Measurements from ENCODE around the gene GNAO1.

GNAO1 gene

DNA sequence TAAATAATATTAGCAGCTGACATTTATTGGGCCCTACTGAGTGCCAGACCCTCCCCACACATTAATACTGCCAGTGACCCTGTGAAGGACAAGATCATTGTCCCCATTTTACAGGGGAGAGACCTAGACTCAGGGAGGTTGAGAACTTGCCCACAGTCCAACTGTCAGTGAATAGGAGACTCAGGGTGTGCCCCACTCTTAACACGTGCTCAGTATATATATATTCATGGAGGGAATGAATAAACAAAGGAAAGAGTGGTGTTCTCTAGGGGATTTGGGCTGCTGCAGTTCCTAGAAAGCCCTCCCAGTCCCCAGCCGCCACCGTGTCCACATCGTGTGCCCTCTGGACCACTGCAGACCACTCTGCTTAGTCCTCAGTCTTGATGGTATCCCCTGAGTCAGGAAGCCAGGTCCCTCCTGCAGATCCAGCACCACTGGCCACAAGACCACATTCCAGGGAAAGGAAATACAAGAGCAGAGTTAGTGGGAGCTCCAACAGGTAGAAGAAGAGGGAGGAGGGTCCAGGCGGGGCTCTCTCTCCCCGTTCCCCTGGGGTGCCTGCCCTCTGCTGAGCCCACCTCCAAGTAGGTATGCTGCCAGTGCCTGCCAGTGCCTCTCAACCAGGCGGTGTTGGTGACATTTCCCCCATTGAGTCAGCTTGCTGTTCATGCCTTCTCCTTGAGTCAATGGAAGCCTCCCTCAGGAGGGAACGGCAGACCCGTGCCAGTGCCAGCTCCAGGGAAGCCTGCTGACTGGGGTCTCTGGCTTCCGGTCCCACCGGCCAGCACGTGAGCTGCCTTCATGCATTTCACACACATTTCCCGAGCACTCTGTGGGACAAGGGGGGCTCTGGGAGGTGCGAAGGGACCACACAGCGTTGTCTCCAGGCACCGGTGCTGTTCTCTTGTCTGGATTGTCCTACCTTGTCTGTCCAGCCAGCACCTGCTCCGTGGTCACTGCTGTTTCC is 75.6 kb downstream of the GNAO1 start:
- DNase-seq (ENCODE audit: low spot score) = no peak

DNA sequence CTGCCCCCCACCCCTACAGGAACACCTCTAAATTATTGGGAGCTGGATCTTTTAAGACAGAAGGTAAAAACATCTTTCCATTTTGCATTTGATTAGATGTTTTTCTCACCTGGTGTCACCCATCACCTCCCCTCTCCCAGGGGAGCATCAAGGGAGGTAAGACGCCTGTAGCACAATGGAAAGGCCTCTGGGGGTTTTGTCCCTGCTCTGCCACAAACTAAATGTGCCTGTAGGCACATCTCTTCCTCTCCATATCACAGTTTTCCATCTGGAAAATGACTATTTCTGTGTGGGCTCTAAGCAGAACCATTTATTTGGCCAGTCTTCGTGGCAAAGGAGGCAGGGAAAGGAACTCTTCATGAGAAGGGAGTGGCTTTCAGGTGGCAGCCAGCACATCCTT is 76.6 kb downstream of the GNAO1 start:
- DNase-seq (ENCODE audit: low spot score) = no peak

DNA sequence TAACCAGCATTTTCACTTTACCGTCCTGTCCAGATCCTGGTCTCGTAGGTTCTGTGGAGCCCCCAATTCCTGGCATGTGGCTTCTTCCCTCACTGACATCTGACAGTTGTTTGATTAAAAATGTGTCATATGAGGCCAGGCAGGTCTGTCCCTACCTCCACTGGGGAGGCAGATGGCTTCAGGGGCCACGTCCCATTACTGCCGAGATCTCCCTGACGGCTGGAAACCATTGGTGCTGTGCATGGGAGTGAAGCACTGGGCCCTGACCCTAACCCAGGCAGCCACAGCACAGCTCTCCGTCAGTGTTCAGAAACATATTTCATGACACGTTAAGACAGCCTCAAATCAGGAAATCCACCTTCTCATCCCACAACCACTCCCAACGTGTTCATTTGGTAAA is 77.5 kb downstream of the GNAO1 start:
- DNase-seq (ENCODE audit: low spot score) = no peak

DNA sequence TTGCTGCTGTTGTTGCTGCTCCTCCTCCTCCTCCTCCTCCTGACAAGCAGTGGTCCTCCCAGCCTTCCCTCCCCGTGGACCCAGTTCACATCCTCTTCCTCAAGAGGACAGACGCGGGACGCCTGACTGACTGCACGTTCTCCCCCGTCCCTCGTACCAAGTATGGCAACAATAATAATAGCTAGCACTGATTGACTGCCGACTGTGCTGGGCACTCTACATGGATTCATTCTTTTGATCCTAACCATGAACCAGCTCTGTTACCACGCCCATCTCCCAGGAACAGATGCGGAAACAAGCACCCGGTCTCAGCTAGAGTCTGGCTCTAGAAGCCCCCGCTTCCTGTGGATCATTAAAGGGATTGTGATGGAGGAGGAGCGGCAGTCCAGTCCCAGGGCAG is 78.0 kb downstream of the GNAO1 start:
- DNase-seq (ENCODE audit: low spot score) = no peak

DNA sequence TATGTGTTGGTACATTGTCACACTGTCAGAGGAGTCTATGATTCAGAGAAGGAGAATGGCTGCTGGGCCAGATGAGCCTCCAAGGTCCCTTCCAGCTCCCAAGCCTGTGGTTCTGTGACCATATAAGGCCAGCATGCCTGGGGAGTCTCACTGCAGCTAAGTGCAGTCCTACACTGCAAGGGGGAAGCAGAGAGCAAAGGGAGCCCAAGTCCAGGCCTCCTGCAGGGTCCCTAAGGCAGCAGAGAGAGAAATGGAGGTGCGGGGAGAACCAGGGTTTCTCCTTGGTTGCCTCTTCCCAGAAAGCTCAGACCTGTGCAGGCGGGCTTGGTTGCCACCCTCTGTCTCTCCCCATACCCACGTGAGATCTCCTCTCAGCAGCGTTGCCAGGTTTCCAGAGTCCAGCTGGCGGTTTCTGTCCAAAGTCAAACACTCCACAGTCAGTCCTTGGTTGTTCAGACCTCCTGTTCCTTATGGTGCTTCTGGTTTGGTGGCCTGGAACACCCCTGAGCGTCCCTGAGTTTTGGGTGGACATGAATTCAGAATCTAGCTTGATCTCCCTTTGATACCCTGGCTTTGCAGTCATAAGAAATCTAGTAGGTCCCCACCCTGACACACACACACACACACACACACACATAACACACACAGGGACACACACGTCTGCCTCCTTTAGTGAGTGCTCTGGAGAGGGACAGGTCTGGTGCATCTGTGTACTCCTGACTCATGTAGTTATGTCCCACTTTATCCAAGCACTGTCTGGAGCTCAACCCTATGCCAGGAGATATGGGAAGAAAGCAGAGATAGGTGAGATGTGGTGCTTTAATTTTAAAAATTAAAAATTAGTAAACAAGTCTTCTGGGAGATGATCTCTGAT is 78.8 kb downstream of the GNAO1 start:
- no peak for DNase-seq (ENCODE audit: low spot score)

DNA sequence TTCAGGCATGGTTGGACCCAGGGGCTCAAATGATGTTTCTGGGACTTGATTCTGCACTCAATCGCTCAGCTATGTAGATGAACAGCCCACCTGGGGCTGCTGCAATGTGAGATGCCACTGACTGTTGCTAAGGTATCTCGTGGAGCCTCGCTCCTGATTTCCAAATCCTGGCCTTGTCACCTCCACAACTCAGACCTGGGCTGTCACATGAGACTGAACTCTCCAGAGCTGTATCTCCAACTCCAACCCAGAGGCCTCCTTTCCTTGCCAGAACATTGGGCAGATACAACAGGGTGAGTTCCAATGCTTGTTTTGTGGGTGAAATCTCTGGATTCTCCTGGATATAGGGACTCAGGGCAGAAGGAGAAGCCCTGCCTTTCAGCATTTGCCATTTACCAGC is 79.5 kb downstream of the GNAO1 start:
- no peak for DNase-seq (ENCODE audit: low spot score)

DNA sequence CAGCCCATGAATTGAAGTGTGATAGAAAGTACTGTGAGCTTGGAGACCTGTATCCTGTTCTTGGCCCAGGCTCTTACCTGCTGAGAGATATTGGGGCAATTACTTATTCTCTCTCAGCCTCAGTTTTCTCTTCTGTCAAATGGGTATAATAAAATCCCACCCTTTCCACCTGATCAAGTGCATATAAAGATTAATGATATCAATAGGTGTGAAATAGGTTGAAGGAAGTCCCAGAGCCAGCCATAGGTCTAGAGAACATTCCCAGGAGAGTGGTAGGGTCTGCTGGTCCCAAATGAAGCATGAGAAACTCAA is 81.2 kb downstream of the GNAO1 start:
- DNase-seq (ENCODE audit: low spot score) = no peak

DNA sequence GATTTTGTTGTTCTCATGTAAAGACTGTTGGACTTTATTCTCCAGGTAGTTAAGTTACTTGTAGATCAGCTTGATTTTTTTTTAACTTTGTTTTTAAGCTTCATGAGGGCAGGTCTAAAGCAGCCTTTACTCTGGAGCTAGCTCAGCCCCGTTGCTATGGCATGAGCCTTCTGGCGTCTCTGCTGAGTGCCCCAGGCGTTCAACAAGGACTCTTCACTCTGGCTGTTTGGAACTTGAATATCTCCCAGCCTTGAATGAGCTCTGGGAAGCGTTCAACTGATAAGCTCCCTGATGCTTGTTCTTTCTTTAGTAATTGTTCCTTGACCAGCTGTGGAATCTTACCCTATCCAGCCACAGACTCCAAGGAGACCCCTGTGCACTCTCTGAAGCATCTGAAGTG is 82.3 kb downstream of the GNAO1 start:
- DNase-seq (ENCODE audit: low spot score) = no peak

DNA sequence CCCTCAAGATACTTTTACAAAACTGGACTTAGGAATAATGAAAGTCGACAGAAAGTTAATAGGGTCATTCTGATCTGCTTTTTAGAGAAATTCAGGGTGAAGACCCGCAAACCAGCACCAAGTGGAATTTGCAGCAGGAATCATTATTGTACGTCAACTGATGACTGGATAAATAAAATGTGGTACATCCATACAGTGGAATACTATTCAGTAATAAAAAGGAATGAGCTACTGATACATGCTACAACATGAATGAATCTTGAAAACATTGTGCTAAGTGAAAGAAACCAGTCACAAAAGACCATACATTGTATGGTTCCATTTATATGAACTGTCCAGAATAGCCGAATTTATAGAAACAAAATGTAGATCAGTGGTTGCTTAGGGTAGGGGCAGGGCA is 83.1 kb downstream of the GNAO1 start:
- DNase-seq (ENCODE audit: low spot score) = no peak

DNA sequence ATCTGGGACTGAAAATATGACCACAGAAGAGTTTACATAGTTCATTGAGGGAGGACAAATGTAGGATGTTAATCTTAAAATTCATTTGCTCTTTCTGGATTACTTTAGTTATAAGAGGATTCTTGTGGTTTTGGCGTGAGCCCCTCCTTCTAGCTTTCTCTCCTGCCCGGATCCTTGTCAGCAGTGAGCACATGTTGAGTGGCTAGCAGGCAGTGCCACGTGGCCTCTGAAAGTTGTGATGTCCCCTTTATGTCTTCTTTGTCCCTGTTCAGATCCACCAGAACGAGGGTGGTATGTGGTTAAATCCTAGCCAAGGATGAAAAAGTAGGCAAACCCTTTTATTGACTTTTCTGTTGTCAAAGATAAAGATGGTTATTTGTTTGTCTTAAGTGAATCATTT is 83.8 kb downstream of the GNAO1 start:
- DNase-seq (ENCODE audit: low spot score) = no peak

DNA sequence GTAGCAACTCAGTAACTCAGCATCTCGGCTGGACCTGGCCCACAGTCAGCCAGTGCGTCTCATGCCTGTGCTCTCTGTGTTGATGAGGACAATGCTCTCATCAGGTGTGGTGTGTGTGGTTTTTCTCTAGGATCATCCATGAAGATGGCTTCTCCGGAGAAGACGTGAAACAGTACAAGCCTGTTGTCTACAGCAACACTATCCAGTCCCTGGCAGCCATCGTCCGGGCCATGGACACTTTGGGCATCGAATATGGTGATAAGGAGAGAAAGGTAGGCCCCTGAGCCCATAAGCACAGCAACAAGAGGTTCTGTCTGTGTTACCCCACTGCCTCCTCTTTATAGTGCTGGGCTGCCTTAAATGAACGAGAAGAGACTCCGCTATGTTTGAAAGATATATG is 84.5 kb downstream of the GNAO1 start:
- DNase-seq (ENCODE audit: low spot score) = no peak

DNA sequence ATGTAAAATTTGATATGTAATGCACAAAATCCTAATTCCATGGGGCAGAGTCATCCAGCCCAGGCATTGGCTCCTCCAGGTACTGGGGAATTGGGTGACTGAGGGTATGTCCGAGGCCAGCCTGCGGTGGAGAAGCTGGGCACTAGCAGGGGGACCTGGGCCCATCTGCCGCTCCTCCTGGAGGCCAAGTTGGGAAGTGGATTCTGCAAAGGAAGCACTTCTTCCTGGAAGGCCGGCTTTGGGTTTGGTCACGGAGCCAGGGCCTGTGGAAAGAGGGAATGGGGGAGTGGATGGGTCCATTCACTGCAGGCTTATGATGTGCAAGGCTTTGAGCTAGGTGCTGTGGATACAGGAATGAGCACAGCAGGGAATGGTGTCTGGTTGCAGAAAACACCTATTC is 85.8 kb downstream of the GNAO1 start:
- no peak for DNase-seq (ENCODE audit: low spot score)

DNA sequence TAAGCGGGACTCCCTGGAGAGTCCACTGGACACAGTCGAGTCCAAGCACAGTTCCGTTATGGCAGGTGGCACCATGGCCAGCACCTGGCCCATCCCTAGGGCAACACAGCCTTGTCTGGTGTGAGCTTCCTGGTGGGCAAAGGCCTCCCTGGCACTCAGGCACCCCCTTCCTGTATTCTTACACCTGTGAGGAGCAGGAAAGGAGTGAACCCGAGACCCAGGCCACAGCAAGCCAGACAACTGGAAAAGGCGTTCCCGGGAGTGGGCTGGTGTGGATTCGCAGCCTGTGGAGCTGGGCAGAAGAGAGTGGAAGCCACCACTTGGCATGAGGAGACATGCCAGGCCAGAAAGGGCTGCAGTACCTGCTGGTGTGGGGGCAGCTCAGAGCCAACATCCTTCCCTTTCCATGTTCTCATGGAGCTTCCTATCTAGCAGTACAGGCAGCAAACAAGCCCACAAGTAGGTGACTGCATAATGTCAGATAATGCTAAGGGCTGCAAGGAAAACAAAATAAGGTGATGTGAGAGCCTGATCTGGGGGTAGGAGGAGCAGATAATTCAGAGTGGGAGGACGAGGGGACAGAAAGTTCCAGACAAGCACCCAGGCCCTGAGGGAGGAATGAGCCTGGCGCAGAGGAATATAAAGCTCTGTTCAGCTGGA is 87.0 kb downstream of the GNAO1 start:
- DNase-seq (ENCODE audit: low spot score) = no peak

DNA sequence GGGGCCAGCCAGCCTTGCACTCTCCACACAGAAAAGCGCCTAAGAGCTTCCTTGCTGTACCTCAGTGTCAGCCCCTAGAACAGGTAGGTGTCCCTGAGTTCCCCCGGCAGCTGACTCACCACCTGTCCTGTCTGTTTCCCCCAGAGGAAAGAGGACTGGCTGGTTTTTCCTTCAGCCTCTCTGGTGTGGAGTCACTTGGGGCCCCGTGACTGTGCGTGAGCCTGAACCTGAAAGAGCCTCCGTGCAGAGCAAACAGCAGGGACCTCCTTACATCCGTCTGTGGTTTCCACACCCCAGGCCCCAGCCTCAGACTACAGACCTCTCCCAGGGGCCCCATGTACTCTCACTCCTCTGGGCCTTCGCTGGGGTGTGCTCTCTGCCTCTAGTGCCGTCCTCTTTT is 87.8 kb downstream of the GNAO1 start:
- DNase-seq (ENCODE audit: low spot score) = peak; percentile 58

DNA sequence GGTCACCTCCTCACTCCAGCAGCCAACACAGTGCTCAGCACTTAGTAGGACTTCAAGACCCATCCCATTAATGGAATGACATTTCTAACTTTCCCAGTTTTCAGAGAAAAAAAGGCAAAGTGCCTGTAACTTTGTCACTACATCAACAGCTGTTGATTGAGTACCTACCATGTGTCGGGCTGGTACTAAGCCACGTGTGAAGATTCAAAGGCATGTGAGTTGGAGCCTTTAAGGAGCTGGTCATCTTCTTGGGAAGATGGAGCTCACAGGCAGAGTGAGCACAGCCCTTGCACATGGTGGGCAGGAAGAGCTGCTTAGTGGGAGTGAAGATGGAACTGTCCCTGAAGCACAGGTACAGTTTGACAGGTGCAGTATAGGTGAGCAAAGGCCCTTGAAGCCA is 88.6 kb downstream of the GNAO1 start:
- DNase-seq (ENCODE audit: low spot score) = no peak

DNA sequence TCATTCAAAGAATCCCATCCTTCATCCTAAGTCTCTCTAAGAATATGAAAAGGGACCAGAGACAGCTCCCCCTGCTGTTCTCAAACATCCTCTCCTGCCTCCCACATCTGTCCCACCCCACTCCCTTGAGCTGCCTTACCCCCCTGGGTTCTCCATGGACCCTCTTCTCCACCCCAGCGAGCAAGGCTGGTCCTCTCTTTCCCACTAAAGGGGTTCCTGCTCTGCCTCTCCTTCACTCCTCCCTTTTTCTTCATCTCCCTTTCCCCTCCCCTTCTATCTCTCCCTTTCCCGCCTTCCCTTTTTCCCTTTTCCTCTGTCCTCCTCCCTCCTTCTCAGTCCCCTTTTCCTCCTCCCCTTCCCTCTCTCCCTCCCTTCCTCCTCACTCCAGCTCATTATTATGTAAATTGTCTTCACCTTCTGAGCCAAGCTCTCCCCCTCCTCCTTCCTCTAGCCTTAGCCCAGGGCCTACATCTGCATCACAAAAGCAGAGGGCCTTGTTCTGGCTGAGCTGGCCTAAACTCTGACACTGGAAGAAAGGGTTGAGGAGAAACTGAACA is 90.0 kb downstream of the GNAO1 start:
- DNase-seq (ENCODE audit: low spot score) = no peak

DNA sequence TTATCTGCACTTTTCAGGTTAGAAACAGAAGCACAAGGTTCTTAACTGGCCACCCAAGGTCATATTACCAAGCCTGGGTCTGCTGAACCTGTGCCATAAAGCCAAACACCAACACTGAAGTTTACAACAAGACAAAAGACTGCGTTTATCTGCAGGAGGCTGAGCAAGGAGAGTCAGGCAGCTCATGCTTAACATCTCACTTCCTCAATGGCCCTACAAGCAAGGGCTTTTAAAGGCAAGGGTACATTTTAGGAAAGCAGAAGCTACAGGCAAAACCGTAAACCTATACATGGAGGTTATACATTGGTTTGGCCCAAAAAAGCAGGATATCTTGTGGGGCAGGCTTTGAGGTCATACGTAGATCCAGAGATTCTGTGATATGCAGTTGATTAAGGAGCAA is 91.2 kb downstream of the GNAO1 start:
- DNase-seq (ENCODE audit: low spot score) = no peak

DNA sequence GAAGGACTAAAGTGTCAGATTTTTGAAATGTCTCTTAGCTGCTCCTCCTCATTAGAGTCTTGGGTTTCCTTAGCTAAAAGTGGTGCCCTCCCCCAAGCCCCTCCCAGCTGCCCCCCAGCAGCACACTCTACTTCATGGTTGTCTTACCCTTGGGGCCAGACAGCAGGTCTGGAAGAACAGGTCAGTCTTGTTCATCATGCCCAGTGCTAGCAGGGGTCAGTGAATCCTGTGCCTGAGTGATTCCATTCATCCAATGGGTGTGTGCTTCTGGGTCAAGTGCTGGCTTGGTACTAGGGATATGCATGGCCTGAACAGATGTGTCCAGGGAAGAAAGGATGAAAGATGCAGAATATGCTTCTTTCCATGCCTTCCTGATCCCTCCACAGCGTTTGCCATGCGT is 93.2 kb downstream of the GNAO1 start:
- no peak for DNase-seq (ENCODE audit: low spot score)

DNA sequence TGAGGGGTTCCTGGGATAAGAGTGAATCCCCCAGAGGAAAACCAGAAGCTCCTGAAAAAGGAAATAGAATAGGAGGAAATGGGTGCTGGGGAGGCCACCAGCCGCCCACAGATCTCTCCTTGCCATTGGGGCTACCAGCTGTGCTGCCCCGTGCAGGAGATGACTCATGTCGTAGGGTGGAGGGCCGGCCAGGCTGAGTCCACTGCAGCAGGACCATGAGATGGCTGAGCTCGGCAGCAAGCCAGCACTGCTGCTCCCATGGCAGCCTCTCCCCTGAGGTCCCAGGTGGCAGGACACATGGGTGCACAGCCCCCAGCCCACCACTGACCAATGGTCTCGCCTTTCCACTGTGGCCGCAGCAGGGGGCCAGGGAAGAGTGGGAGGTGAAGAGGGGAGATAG is 95.5 kb downstream of the GNAO1 start:
- DNase-seq (ENCODE audit: low spot score) = no peak

DNA sequence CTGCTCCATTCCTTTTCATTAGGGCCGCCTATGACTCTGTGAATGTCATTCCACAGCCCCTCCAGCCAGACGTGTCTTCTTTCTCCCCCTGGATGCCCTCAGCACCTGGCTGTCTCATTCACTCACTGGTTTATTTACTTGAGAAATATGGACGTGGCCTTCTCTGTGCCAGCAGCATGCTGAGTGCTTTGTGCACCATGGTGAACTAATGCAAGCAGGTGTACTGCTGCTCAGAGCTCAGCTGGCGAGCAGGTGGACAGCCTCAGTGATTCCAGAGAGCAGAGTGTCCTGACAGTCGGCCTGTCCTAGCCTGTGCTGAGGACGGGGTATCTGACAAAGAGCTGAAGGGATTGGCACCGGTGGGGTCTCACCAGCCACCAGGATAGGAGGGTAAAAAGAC is 96.7 kb downstream of the GNAO1 start:
- no peak for DNase-seq (ENCODE audit: low spot score)

DNA sequence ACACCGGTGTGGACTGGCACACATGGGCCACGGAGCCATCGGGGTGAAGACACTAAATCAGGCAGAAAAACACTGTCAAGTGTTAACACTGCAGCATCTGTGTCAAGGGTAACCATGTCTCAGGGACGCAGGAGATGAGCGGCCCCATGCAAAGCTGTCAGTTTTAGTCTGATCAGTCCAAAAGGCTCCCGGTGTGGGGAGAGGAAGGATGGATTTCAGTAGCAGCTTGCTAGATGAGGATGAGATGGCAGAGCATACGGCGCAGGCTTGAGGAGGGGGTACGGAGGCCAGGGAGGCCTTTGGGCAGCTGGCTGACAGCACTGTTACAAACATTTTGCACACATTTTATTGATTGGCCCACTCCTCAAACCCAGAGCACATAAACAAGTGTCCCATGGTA is 98.1 kb downstream of the GNAO1 start:
- no peak for DNase-seq (ENCODE audit: low spot score)

DNA sequence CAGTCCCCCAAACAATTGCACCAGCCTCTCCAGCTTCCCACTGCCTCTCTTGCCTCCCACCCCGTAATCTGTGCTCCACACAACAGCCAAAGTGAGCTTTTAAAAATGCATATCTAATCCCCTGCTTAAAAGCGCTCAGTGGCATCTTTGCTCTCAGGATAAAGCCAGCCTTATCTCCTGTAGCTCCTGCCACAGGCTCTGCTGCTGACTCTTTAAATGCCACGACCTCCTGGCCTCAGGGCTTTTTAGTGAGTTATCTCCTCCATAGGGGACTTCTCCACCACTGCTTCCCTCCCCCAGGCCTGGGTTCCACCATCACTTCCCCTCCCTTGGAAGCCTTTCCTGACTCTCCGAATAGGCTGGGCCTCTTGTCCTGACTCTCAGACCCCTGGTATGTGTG is 98.6 kb downstream of the GNAO1 start:
- DNase-seq (ENCODE audit: low spot score) = no peak

DNA sequence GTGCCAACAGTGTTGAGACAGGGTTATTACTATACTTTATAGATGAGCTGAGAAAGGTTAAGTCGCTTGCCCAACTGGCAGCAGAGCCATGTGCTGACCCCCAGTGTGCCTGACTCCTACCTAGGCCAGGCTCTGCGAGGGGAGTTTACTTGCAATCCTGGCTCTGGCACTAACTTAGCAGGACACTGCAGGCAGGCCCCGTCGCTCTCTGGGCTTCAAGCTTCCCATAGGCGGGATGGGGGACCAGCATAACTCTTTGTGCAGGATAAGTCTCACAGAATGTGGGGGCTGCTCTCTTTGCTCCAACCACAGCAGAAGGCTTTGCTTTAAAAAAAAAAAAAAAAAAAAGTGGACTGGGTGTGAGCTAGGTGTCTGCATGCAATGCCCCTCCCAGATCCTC is 102.7 kb downstream of the GNAO1 start:
- DNase-seq (ENCODE audit: low spot score) = no peak

Data from CD4-positive, alpha-beta T cell treated with Interleukin-6 at 100 ng/mL for 8 hours (primary cell).